Tibial nerve (tissue), 4 donors: ENCODE results near the gene CD300LD. TPM values are rescaled to one million over a fixed set of nuclear protein-coding genes. Genes with fewer than 3 reads are reported as not detected.

Experiments used
- DNase-seq, 2 donors: peaks; one replicate each; pipeline ENCODE4 v3.0.0-alpha.2; 2019; ENCODE audit warnings: low spot score in 2 of 2
- H3K27ac ChIP-seq, 4 donors: fragments of 200-600 bp; sonication (generic) in 3 of 4; one replicate each; pipeline ENCODE4 v1.5.1; 2017 to 2019; ENCODE audit warnings: mild to moderate bottlenecking in 1 of 4
- H3K27me3 ChIP-seq, 2 donors: fragments of 200-600 bp; sonication (generic) in 1 of 2; one replicate each; pipeline versions ENCODE4 v1.5.1 to v1.6.0; 2017 to 2019
- H3K36me3 ChIP-seq, 3 donors: fragments of 200-600 bp; sonication (generic); one replicate each; pipeline ENCODE4 v1.5.1; 2018 to 2019
- H3K4me1 ChIP-seq, 4 donors: fragments of 200-600 bp; sonication (generic) in 3 of 4; one replicate each; pipeline ENCODE4 v1.5.1; 2017 to 2019
- H3K4me3 ChIP-seq, 4 donors: fragments of 200-600 bp; sonication (generic) in 3 of 4; one replicate each; pipeline ENCODE4 v1.5.1; 2017 to 2019; ENCODE audit warnings: mild to moderate bottlenecking in 1 of 4, moderate library complexity in 1 of 4
- H3K9me3 ChIP-seq, 4 donors: fragments of 200-600 bp; sonication (generic) in 3 of 4; one replicate each; pipeline ENCODE4 v1.5.1; 2017 to 2019
- CTCF ChIP-seq, 5 experiments: fragments of 200-600 bp in 3 of 5; fragments of 450-650 bp in 2 of 5; sonication (generic) in 3 of 5; IDR thresholded peaks; one replicate each; pipeline ENCODE4 v1.5.1; 2016 to 2019; ENCODE audit warnings: antibody characterized with exemption in 5 of 5, mild to moderate bottlenecking in 3 of 5, moderate library complexity in 2 of 5
- EP300 ChIP-seq, 2 donors: sonication (generic); formaldehyde crosslinking; IDR thresholded peaks; one replicate each; pipeline ENCODE4 v1.6.1; 2017; ENCODE audit warnings: antibody characterized with exemption in 2 of 2, mild to moderate bottlenecking in 1 of 2
- POLR2A ChIP-seq, 2 donors: fragments of 450-650 bp; IDR thresholded peaks; one replicate each; pipeline ENCODE4 v1.6.1; 2017; ENCODE audit warnings: antibody characterized with exemption in 2 of 2, mild to moderate bottlenecking in 2 of 2, moderate library complexity in 2 of 2
- WGBS, 2 donors: methylation state at CpG; one replicate each; pipeline ENCODE4 v1.1.5; 2018; 5-methylcytosine and 5-hydroxymethylcytosine counted together
- total RNA-seq, 4 donors: library from RNA; depleted of rRNA; stranded (reverse); fragments of >200 nt; gene quantifications; one replicate each; pipeline ENCODE4 v1.1.0, GENCODE V29; 2016

The CD300LD gene
- total RNA-seq, 4 donors from 2014 or later, result not detected

- H3K9me3 ChIP-seq, result peaks cover 0 to 8% (median 0%) of the 10 kb centered on the region in 4 donors
- 50 to 72% methylated on average over 6 of the region's 6 CpGs for WGBS, 2 donors
- no peak for DNase-seq
- peaks cover 0 to 11% (median 0%) of the 10 kb centered on the region in 4 donors for H3K4me1 ChIP-seq
- TF ChIP-seq CTCF (IDR thresholded peaks at IDR 0.05) (no peak), EP300 (IDR thresholded peaks at IDR 0.05) (no peak), POLR2A (IDR thresholded peaks at IDR 0.05) (no peak)
- no peak overlapping the region for H3K4me3 ChIP-seq
- H3K36me3 ChIP-seq, result no peaks in the 10 kb centered on the region
- H3K27me3 ChIP-seq, result peaks cover 0 to 18% of the 10 kb centered on the region in 2 donors
- no peak overlapping the region for H3K27ac ChIP-seq
These were observed 11.1 kb upstream of the CD300LD start for GRCh38 chr17:74603037-74603635.

- Histone ChIP-seq H3K9me3 (no peaks in the 10 kb centered on the region), H3K4me1 (peaks cover 0 to 11% (median 0%) of the 10 kb centered on the region in 4 donors), H3K36me3 (no peaks in the 10 kb centered on the region), H3K4me3 (no peak overlapping the region), H3K27me3 (peaks cover 0 to 18% of the 10 kb centered on the region in 2 donors), H3K27ac (no peak overlapping the region)
- peak in 1 of 2 donors; percentile 41 for DNase-seq
- TF ChIP-seq EP300 (IDR thresholded peaks at IDR 0.05), result no peak
- peak in 4 of 5 experiments; percentile 17 to 47 (median 20) for TF ChIP-seq CTCF (IDR thresholded peaks at IDR 0.05)
- WGBS, 2 donors, result 44 to 49% methylated on average over 12 of the region's 12 CpGs
These were observed 10.0 kb upstream of the CD300LD start for GRCh38 chr17:74601944-74602572.

GRCh38 chr17:74599448-74599939 is 7.4 kb upstream of the CD300LD start:
- DNase-seq, result no peak
- Histone ChIP-seq H3K4me1 (no peaks in the 10 kb centered on the region), H3K27ac (no peak overlapping the region), H3K4me3 (no peak overlapping the region), H3K36me3 (no peaks in the 10 kb centered on the region), H3K9me3 (no peaks in the 10 kb centered on the region), H3K27me3 (peaks cover 0 to 18% of the 10 kb centered on the region in 2 donors)
- TF ChIP-seq EP300 (IDR thresholded peaks at IDR 0.05) (peak in 1 of 2 donors; percentile 44), CTCF (IDR thresholded peaks at IDR 0.05) (no peak), POLR2A (IDR thresholded peaks at IDR 0.05) (no peak)
- 52 to 56% methylated on average over 10 of the region's 10 CpGs for WGBS, 2 donors

- Histone ChIP-seq H3K27ac (no peak overlapping the region), H3K4me3 (no peak overlapping the region), H3K9me3 (no peaks in the 10 kb centered on the region), H3K4me1 (no peaks in the 10 kb centered on the region), H3K27me3 (peaks cover 0 to 18% of the 10 kb centered on the region in 2 donors), H3K36me3 (no peaks in the 10 kb centered on the region)
- 2 to 19% methylated on average over 2 to 3 of the region's 3 CpGs for WGBS, 2 donors
- TF ChIP-seq CTCF (IDR thresholded peaks at IDR 0.05), result no peak
- TF ChIP-seq POLR2A (IDR thresholded peaks at IDR 0.05), result no peak
- TF ChIP-seq EP300 (IDR thresholded peaks at IDR 0.05), result no peak
- DNase-seq, result no peak
These were observed 6.9 kb upstream of the CD300LD start for GRCh38 chr17:74599023-74599399.

- no peak for DNase-seq
These were observed 6.4 kb upstream of the CD300LD start for GRCh38 chr17:74598346-74599022.

More at GRCh38 chr17:74598346-74599022, 6.4 kb upstream of the CD300LD start:
- 70% methylated on average over 4 of the region's 4 CpGs for WGBS, 2 donors
- H3K4me3 ChIP-seq, result no peak overlapping the region
- TF ChIP-seq EP300 (IDR thresholded peaks at IDR 0.05), result no peak
- TF ChIP-seq POLR2A (IDR thresholded peaks at IDR 0.05), result no peak
- TF ChIP-seq CTCF (IDR thresholded peaks at IDR 0.05), result no peak
- no peak overlapping the region for H3K27ac ChIP-seq
- no peaks in the 10 kb centered on the region for H3K36me3 ChIP-seq
- no peaks in the 10 kb centered on the region for H3K9me3 ChIP-seq
- peaks cover 0 to 13% of the 10 kb centered on the region in 2 donors for H3K27me3 ChIP-seq
- H3K4me1 ChIP-seq, result no peaks in the 10 kb centered on the region
